Measurements from ENCODE around the gene C22orf31.

Gene C22orf31

DNA sequence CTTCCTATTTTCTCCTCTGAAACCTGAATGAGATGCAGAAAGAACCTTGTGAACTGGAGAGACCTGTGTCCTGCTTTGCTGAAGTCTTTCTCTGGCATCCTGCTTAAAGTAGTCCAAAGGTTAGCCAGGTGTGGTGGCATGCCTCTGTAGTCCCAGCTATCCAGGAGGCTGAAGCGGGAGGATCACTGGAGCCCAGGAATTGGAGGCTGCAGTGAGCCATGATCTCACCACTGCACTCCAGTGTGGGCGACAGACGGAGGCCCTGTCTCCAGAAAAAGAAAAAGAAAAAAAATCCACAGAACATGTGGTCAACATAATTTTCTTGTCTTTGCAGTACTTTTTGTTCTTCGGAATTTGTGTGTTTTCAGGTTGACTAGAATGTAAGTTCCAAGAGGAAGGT is 8.9 kb upstream of the C22orf31 start:
- Histone ChIP-seq H3K4me2 (ENCODE audit: low read length) (no peak overlapping the region), H3K4me3 (ENCODE audit: low read length) (no peak overlapping the region), H3K4me1 (ENCODE audit: control insufficient read depth, insufficient read depth, low read length) (peaks cover 10% of the 10 kb centered on the region), H3K36me3 (ENCODE audit: insufficient read depth, low read length) (no peaks in the 10 kb centered on the region), H3K9me3 (replicated peaks; ENCODE audit: low read length) (no peaks in the 10 kb centered on the region), H3K27me3 (ENCODE audit: control insufficient read depth, insufficient read depth, low read length) (peaks cover 29% of the 10 kb centered on the region), H3K9ac (ENCODE audit: low read depth, low read length) (no peak overlapping the region)

- H3K9me3 ChIP-seq (replicated peaks; ENCODE audit: low read length), result no peaks in the 10 kb centered on the region
- H3K9ac ChIP-seq (ENCODE audit: low read depth, low read length), result no peak overlapping the region
- H3K36me3 ChIP-seq (ENCODE audit: insufficient read depth, low read length), result no peaks in the 10 kb centered on the region
- H3K4me3 ChIP-seq (ENCODE audit: low read length), result no peak overlapping the region
- H3K27me3 ChIP-seq (ENCODE audit: control insufficient read depth, insufficient read depth, low read length), result peaks cover 29% of the 10 kb centered on the region
- H3K4me1 ChIP-seq (ENCODE audit: control insufficient read depth, insufficient read depth, low read length), result peaks cover 10% of the 10 kb centered on the region
- H3K4me2 ChIP-seq (ENCODE audit: low read length), result no peak overlapping the region
Observed at GRCh38 chr22:29069463-29069862, 7.8 kb upstream of the C22orf31 start.

- no peak overlapping the region for H3K9ac ChIP-seq (ENCODE audit: low read depth, low read length)
- no peaks in the 10 kb centered on the region for H3K4me1 ChIP-seq (ENCODE audit: control insufficient read depth, insufficient read depth, low read length)
- no peaks in the 10 kb centered on the region for H3K36me3 ChIP-seq (ENCODE audit: insufficient read depth, low read length)
- H3K27me3 ChIP-seq (ENCODE audit: control insufficient read depth, insufficient read depth, low read length), result peaks cover 18% of the 10 kb centered on the region
- no peaks in the 10 kb centered on the region for H3K9me3 ChIP-seq (replicated peaks; ENCODE audit: low read length)
- H3K4me2 ChIP-seq (ENCODE audit: low read length), result no peak overlapping the region
- no peak overlapping the region for H3K4me3 ChIP-seq (ENCODE audit: low read length)
Observed at GRCh38 chr22:29065468-29066190, 4.0 kb upstream of the C22orf31 start.

GRCh38 chr22:29062286-29062821 is 723 bp upstream of the C22orf31 start:
- H3K4me2 ChIP-seq (ENCODE audit: low read length), result no peak overlapping the region
- peaks cover 18% of the 10 kb centered on the region for H3K27me3 ChIP-seq (ENCODE audit: control insufficient read depth, insufficient read depth, low read length)

DNA sequence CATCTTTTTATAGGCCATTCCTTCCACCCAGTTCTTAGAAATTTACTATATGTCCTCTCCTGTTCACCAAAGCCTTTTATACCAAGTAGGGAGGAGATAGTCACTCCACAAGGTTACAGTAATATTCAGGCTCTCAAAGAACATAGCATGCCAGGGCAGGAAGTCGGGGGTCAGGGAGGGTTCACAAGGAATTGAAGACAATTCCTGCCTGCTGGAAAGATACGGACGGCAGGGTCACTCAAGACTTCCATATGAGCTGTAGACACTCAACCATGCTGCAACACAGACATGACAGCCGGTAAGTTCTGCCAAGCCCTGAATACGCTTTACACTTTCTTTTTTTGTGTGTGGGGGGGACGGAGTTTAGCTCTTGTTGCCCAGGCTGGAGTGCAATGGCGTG is 700 bp downstream of the C22orf31 start:
- Histone ChIP-seq H3K4me3 (ENCODE audit: low read length) (no peak overlapping the region), H3K4me2 (ENCODE audit: low read length) (no peak overlapping the region), H3K27me3 (ENCODE audit: control insufficient read depth, insufficient read depth, low read length) (peaks cover 17% of the 10 kb centered on the region), H3K9ac (ENCODE audit: low read depth, low read length) (no peak overlapping the region), H3K9me3 (replicated peaks; ENCODE audit: low read length) (no peaks in the 10 kb centered on the region), H3K4me1 (ENCODE audit: control insufficient read depth, insufficient read depth, low read length) (no peaks in the 10 kb centered on the region), H3K36me3 (ENCODE audit: insufficient read depth, low read length) (no peaks in the 10 kb centered on the region)

More at GRCh38 chr22:29062286-29062821, 723 bp upstream of the C22orf31 start:
- no peaks in the 10 kb centered on the region for H3K9me3 ChIP-seq (replicated peaks; ENCODE audit: low read length)
- no peaks in the 10 kb centered on the region for H3K36me3 ChIP-seq (ENCODE audit: insufficient read depth, low read length)
- H3K4me1 ChIP-seq (ENCODE audit: control insufficient read depth, insufficient read depth, low read length), result no peaks in the 10 kb centered on the region
- H3K9ac ChIP-seq (ENCODE audit: low read depth, low read length), result no peak overlapping the region
- no peak overlapping the region for H3K4me3 ChIP-seq (ENCODE audit: low read length)

GRCh38 chr22:29060251-29060869 is 1.3 kb downstream of the C22orf31 start:
- peaks cover 11% of the 10 kb centered on the region for H3K27me3 ChIP-seq (ENCODE audit: control insufficient read depth, insufficient read depth, low read length)
- no peaks in the 10 kb centered on the region for H3K36me3 ChIP-seq (ENCODE audit: insufficient read depth, low read length)
- no peak overlapping the region for H3K4me3 ChIP-seq (ENCODE audit: low read length)
- no peak overlapping the region for H3K9ac ChIP-seq (ENCODE audit: low read depth, low read length)
- H3K4me2 ChIP-seq (ENCODE audit: low read length), result no peak overlapping the region
- no peaks in the 10 kb centered on the region for H3K4me1 ChIP-seq (ENCODE audit: control insufficient read depth, insufficient read depth, low read length)
- H3K9me3 ChIP-seq (replicated peaks; ENCODE audit: low read length), result no peaks in the 10 kb centered on the region

DNA sequence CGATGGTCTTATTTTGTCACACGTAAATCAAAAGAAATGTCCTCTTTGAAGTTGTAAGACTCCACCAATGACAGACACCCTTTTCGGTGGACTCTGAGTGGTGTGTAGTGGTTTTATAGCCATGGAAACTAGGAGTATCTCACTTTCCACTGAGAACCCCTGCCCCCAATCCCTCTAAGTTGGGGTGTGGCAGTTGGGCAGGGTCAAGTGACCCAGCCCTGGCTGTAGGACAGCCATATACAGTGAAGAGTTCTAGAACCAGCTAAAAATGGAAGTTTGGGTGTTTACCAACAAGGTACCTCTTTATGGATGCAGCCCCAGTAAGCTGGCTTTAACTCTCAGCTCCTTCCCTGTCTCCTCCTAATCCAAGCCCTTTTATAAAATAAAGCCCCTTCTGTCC is 5.2 kb downstream of the C22orf31 start:
- H3K36me3 ChIP-seq (ENCODE audit: insufficient read depth, low read length), result no peaks in the 10 kb centered on the region
- no peaks in the 10 kb centered on the region for H3K4me1 ChIP-seq (ENCODE audit: control insufficient read depth, insufficient read depth, low read length)
- no peak overlapping the region for H3K4me2 ChIP-seq (ENCODE audit: low read length)
- H3K27me3 ChIP-seq (ENCODE audit: control insufficient read depth, insufficient read depth, low read length), result peaks cover 3% of the 10 kb centered on the region
- H3K9ac ChIP-seq (ENCODE audit: low read depth, low read length), result no peak overlapping the region
- no peak overlapping the region for H3K4me3 ChIP-seq (ENCODE audit: low read length)
- no peaks in the 10 kb centered on the region for H3K9me3 ChIP-seq (replicated peaks; ENCODE audit: low read length)

GRCh38 chr22:29055192-29055830 is 6.3 kb downstream of the C22orf31 start:
- Histone ChIP-seq H3K9me3 (replicated peaks; ENCODE audit: low read length) (no peaks in the 10 kb centered on the region), H3K36me3 (ENCODE audit: insufficient read depth, low read length) (peaks cover under 1% of the 10 kb centered on the region), H3K27me3 (ENCODE audit: control insufficient read depth, insufficient read depth, low read length) (peaks cover 3% of the 10 kb centered on the region), H3K4me1 (ENCODE audit: control insufficient read depth, insufficient read depth, low read length) (no peaks in the 10 kb centered on the region), H3K4me3 (ENCODE audit: low read length) (no peak overlapping the region), H3K9ac (ENCODE audit: low read depth, low read length) (no peak overlapping the region), H3K4me2 (ENCODE audit: low read length) (no peak overlapping the region)

DNA sequence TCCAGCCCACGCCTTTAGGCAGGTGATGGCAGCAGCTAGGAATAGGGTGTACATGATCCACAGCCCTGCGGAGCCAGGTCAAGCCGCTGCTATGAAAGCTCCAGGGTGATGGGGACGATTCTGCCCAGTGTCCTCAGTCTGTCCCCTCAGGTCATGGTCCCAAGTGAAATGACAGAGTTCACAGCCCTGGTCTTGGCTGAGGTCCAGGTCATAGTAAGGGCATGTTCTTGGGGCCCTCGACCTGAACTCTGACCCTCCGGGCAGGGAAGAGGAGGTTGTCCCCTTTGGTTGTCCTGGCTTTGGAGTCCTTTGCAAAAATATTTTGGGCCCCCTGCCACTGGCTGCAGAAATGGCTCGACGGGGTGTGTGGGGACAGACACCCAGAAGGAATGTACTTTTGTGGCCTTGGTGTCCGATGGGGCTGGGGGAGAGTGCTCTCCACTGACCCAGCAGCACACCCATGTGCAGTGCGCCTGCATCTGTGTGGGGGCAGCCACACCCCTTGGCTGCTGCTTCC is 7.3 kb downstream of the C22orf31 start:
- no peak overlapping the region for H3K4me3 ChIP-seq (ENCODE audit: low read length)
- no peaks in the 10 kb centered on the region for H3K27me3 ChIP-seq (ENCODE audit: control insufficient read depth, insufficient read depth, low read length)
- H3K9me3 ChIP-seq (replicated peaks; ENCODE audit: low read length), result no peaks in the 10 kb centered on the region
- no peak overlapping the region for H3K4me2 ChIP-seq (ENCODE audit: low read length)
- H3K36me3 ChIP-seq (ENCODE audit: insufficient read depth, low read length), result peaks cover 4% of the 10 kb centered on the region
- no peak overlapping the region for H3K9ac ChIP-seq (ENCODE audit: low read depth, low read length)
- no peaks in the 10 kb centered on the region for H3K4me1 ChIP-seq (ENCODE audit: control insufficient read depth, insufficient read depth, low read length)

GRCh38 chr22:29053048-29053702 is 8.5 kb downstream of the C22orf31 start:
- H3K9ac ChIP-seq (ENCODE audit: low read depth, low read length), result no peak overlapping the region
- H3K27me3 ChIP-seq (ENCODE audit: control insufficient read depth, insufficient read depth, low read length), result no peaks in the 10 kb centered on the region
- no peaks in the 10 kb centered on the region for H3K9me3 ChIP-seq (replicated peaks; ENCODE audit: low read length)
- H3K4me2 ChIP-seq (ENCODE audit: low read length), result no peak overlapping the region
- H3K4me1 ChIP-seq (ENCODE audit: control insufficient read depth, insufficient read depth, low read length), result no peaks in the 10 kb centered on the region
- H3K4me3 ChIP-seq (ENCODE audit: low read length), result no peak overlapping the region
- H3K36me3 ChIP-seq (ENCODE audit: insufficient read depth, low read length), result peaks cover 4% of the 10 kb centered on the region

DNA sequence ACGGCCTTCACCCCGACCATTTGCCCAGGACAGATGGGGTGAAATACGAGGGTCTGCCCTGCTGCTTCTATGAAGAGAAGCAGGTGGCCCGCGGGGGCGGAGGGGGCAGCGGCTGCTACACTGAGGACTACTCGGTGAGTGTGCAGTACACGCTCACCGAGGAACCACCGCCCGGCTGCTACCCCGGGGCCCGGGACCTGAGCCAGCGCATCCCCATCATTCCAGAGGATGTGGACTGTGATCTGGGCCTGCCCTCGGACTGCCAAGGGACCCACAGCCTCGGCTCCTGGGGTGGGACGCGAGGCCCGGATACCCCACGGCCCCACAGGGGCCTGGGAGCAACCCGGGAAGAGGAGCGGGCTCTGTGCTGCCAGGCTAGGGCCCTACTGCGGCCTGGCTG is 11.2 kb downstream of the C22orf31 start:
- H3K27me3 ChIP-seq (ENCODE audit: control insufficient read depth, insufficient read depth, low read length), result no peaks in the 10 kb centered on the region
- no peak overlapping the region for H3K4me3 ChIP-seq (ENCODE audit: low read length)
- H3K4me1 ChIP-seq (ENCODE audit: control insufficient read depth, insufficient read depth, low read length), result no peaks in the 10 kb centered on the region
- H3K9ac ChIP-seq (ENCODE audit: low read depth, low read length), result no peak overlapping the region
- peaks cover 4% of the 10 kb centered on the region for H3K36me3 ChIP-seq (ENCODE audit: insufficient read depth, low read length)
- no peak overlapping the region for H3K4me2 ChIP-seq (ENCODE audit: low read length)
- H3K9me3 ChIP-seq (replicated peaks; ENCODE audit: low read length), result no peaks in the 10 kb centered on the region
